ENCODE results near the gene CTBP2.

DNA sequence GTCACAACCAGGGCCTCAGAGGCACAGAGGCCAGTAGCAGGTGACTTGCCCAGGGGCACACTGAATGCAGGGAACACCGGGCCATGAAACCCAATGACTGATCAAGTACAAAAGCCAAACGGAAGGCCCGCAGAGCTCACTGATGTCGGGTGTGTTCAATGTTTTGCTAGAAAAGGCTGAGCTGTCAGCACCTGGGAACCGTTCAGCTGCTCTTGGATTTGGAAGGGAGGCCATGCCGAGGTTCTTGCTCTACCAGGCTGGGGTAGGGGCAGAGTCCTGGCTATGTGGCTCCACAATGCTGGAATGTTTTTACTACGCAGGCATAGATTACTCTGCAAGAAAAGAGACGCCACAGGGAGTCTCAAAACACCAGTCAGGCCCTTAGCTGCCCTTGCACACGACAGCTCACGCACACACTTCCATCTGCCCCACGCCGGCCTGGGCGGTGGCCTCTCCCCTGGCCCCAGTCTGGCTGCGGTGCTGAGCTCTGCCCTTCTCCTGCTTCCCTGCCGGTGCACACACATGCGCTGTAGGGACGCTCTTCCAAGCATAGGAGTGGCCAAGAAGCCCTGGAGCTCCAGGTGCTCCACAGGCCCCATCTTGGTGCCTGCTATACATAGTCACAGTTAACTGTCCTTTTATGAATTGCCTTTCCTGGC, 138.5 kb downstream of the CTBP2 start:
- TF ChIP-seq, protein P1, sequence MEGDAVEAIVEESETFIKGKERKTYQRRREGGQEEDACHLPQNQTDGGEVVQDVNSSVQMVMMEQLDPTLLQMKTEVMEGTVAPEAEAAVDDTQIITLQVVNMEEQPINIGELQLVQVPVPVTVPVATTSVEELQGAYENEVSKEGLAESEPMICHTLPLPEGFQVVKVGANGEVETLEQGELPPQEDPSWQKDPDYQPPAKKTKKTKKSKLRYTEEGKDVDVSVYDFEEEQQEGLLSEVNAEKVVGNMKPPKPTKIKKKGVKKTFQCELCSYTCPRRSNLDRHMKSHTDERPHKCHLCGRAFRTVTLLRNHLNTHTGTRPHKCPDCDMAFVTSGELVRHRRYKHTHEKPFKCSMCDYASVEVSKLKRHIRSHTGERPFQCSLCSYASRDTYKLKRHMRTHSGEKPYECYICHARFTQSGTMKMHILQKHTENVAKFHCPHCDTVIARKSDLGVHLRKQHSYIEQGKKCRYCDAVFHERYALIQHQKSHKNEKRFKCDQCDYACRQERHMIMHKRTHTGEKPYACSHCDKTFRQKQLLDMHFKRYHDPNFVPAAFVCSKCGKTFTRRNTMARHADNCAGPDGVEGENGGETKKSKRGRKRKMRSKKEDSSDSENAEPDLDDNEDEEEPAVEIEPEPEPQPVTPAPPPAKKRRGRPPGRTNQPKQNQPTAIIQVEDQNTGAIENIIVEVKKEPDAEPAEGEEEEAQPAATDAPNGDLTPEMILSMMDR (IDR thresholded peaks at IDR 0.05) = no peak
- no peak for TF ChIP-seq POLR2A (IDR thresholded peaks at IDR 0.05)
